Measurements from ENCODE around the gene TPR.

DNA sequence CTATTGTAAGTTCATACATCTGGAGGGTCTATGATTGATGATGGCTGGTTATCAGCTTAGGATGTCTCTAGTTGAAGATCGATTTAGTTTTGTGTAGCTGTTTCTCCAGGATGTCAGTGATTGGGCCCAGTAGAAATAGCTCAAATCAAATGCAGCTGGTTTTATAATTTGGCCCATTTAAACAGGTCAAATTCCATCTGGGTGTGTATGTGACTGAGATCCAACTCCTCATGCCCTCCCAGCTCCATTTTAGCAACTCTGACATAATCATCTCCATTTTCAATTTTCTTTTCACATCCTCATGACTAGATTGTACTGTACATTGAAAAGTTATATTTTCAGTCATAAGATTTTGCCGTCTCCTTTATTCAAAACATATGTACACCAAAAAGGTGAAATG, 99.2 kb downstream of the TPR start:
- TF ChIP-seq EZH2phosphoT487 (IDR thresholded peaks at IDR 0.05; ENCODE audit: low read depth, severe bottlenecking, unreplicated experiment) (no peak), CTCF (IDR thresholded peaks at IDR 0.05; ENCODE audit: poor library complexity) (no peak)

Measured in hepatocyte (in vitro differentiated cells).